IMR-90 (cell line): Measurements from ENCODE around the gene VTN. TPM values are rescaled to one million over a fixed set of nuclear protein-coding genes. Genes with fewer than 3 reads are reported as not detected.

Source experiments
- ATAC-seq: fragments of 200-7000 bp; cut with Tn5 transposase; 2 replicates; pipeline ENCODE4 v1.9.1; 2020; ENCODE audit warnings: low read depth, mild to moderate bottlenecking, moderate library complexity
- BruUV-seq: library from RNA; stranded (reverse); fragments of 400-500 nt; replicated peaks from 2 replicates; lab custom pipeline; 2021; lab: Mats Ljungman, UMichigan
- CTCF ChIA-PET: fragments of 300-600 bp; formaldehyde crosslinking; extraction: SDS; loops from one replicate; lab custom pipeline; 2021; ENCODE audit warnings: antibody characterized with exemption; lab: Yijun Ruan, JAX
- POLR2A ChIA-PET: fragments of 300-600 bp; sonication (Branson Sonifier 250); formaldehyde crosslinking; loops from one replicate; lab custom pipeline; 2022; ENCODE audit warnings: antibody characterized with exemption; ENCODE audit not compliant: unreplicated experiment; lab: Charles Lee
- DNase-seq: peaks from one replicate; pipeline ENCODE4 v3.0.0; 2013
- H2AFZ ChIP-seq: replicated peaks from 2 replicates; pipeline ENCODE3; 2013; ENCODE audit warnings: low read length, mild to moderate bottlenecking; ENCODE audit not compliant: poor library complexity
- H2AK5ac ChIP-seq: 2 replicates; pipeline ENCODE4 v1.6.1; 2013; ENCODE audit warnings: low read depth, low read length, inconsistent platforms
- H2AK9ac ChIP-seq: replicated peaks from 2 replicates; pipeline ENCODE3; 2013; ENCODE audit warnings: mild to moderate bottlenecking, low read depth, low read length, moderate library complexity; ENCODE audit not compliant: poor library complexity
- H2BK120ac ChIP-seq: 2 replicates; pipeline ENCODE4 v1.6.1; 2013; ENCODE audit warnings: low read depth, low read length, inconsistent platforms
- H2BK15ac ChIP-seq: 3 replicates; pipeline ENCODE4 v1.6.1; 2013; ENCODE audit warnings: low read depth, low read length, inconsistent platforms
- H2BK20ac ChIP-seq: 2 replicates; pipeline ENCODE4 v1.6.1; 2013; ENCODE audit warnings: low read depth, mild to moderate bottlenecking, inconsistent platforms, low read length, moderate library complexity
- H2BK5ac ChIP-seq: 2 replicates; pipeline ENCODE4 v1.6.1; 2013; ENCODE audit warnings: mild to moderate bottlenecking, low read depth, low read length, inconsistent platforms; ENCODE audit not compliant: poor library complexity, severe bottlenecking
- H3K14ac ChIP-seq: replicated peaks from 2 replicates; pipeline ENCODE4 v1.6.1; 2013; ENCODE audit warnings: low read depth, low read length, inconsistent platforms
- H3K18ac ChIP-seq: 2 replicates; pipeline ENCODE4 v1.6.1; 2013; ENCODE audit warnings: low read depth, low read length, control low read depth
- H3K23ac ChIP-seq: 2 replicates; pipeline ENCODE4 v1.6.1; 2013; ENCODE audit warnings: low read depth, low read length, inconsistent platforms
- H3K27ac ChIP-seq: 2 replicates; pipeline ENCODE4 v1.5.1; 2013; ENCODE audit warnings: mild to moderate bottlenecking, control low read depth, low read length; ENCODE audit not compliant: insufficient read depth
- H3K27me3 ChIP-seq: 2 replicates; pipeline ENCODE4 v1.6.1; 2013; ENCODE audit warnings: low read length; ENCODE audit not compliant: control insufficient read depth, insufficient read depth
- H3K36me3 ChIP-seq: 2 replicates; pipeline ENCODE4 v1.6.1; 2013; ENCODE audit warnings: low read length, mixed read lengths; ENCODE audit not compliant: control insufficient read depth, insufficient read depth
- H3K4ac ChIP-seq: 2 replicates; pipeline ENCODE4 v1.6.1; 2013; ENCODE audit warnings: low read depth, low read length, inconsistent platforms
- H3K4me1 ChIP-seq: 2 replicates; pipeline ENCODE4 v1.6.1; 2013; ENCODE audit warnings: low read length, mixed read lengths; ENCODE audit not compliant: control insufficient read depth, insufficient read depth
- H3K4me2 ChIP-seq: 2 replicates; pipeline ENCODE4 v1.6.1; 2013; ENCODE audit warnings: low read depth, mild to moderate bottlenecking, control low read depth, low read length, moderate library complexity
- H3K4me3 ChIP-seq: 2 replicates; pipeline ENCODE4 v1.5.1; 2013; ENCODE audit warnings: low read depth, mild to moderate bottlenecking, control low read depth, low read length, moderate library complexity; ENCODE audit not compliant: insufficient read depth
- H3K56ac ChIP-seq: 2 replicates; pipeline ENCODE4 v1.6.1; 2013; ENCODE audit warnings: low read length, inconsistent platforms; ENCODE audit not compliant: insufficient read depth; ENCODE audit errors: extremely low read depth
- H3K79me1 ChIP-seq, 2 experiments: 2 replicates each; pipeline ENCODE4 v1.6.1; 2013; ENCODE audit warnings: low read length in 2 of 2, inconsistent platforms in 1 of 2, low read depth in 1 of 2
- H3K9ac ChIP-seq: 2 replicates; pipeline ENCODE4 v1.6.1; 2013; ENCODE audit warnings: low read depth, low read length, control low read depth
- H3K9me1 ChIP-seq: 2 replicates; pipeline ENCODE4 v1.6.1; 2013; ENCODE audit warnings: low read length, inconsistent platforms; ENCODE audit not compliant: insufficient read depth
- H3K9me3 ChIP-seq: 2 replicates; pipeline ENCODE4 v1.6.1; 2013; ENCODE audit warnings: low read length; ENCODE audit not compliant: control insufficient read depth, insufficient read depth
- H4K20me1 ChIP-seq: 2 replicates; pipeline ENCODE4 v1.6.1; 2013; ENCODE audit warnings: low read length, inconsistent platforms; ENCODE audit not compliant: insufficient read depth
- H4K5ac ChIP-seq: 2 replicates; pipeline ENCODE4 v1.6.1; 2013; ENCODE audit warnings: mild to moderate bottlenecking, low read depth, low read length, control low read depth
- H4K8ac ChIP-seq, 2 experiments: 2 replicates each; pipeline ENCODE4 v1.6.1; 2013; ENCODE audit warnings: low read depth in 2 of 2, low read length in 2 of 2, control low read depth in 1 of 2, inconsistent platforms in 1 of 2
- H4K91ac ChIP-seq: 2 replicates; pipeline ENCODE4 v1.6.1; 2013; ENCODE audit warnings: low read depth, low read length, inconsistent platforms; ENCODE audit not compliant: insufficient read depth
- BHLHE40 ChIP-seq: fragments of 150-350 bp; IDR thresholded peaks from 2 replicates; pipeline ENCODE4 v1.6.1; 2016; ENCODE audit warnings: mild to moderate bottlenecking, low read depth, low read length
- CEBPB ChIP-seq: IDR thresholded peaks from 2 replicates; pipeline ENCODE4 v1.6.1; 2012; ENCODE audit warnings: low read depth, low read length, improper control_type of control experiment
- CHD1 ChIP-seq: IDR thresholded peaks from 2 replicates; pipeline ENCODE4 v1.6.1; 2012; ENCODE audit warnings: low read depth, low read length, improper control_type of control experiment
- FOS ChIP-seq: fragments of 150-350 bp; IDR thresholded peaks from 2 replicates; pipeline ENCODE4 v1.6.1; 2016; ENCODE audit warnings: low read depth, low read length
- MAFK ChIP-seq: IDR thresholded peaks from 2 replicates; pipeline ENCODE4 v1.6.1; 2012; ENCODE audit warnings: low read depth, low read length, improper control_type of control experiment
- MAZ ChIP-seq: IDR thresholded peaks from 2 replicates; pipeline ENCODE4 v1.6.1; 2012; ENCODE audit warnings: low read depth, mild to moderate bottlenecking, low read length, improper control_type of control experiment, moderate library complexity, borderline replicate concordance
- MXI1 ChIP-seq: IDR thresholded peaks from 2 replicates; pipeline ENCODE4 v1.6.1; 2012; ENCODE audit warnings: low read depth, mild to moderate bottlenecking, low read length, moderate library complexity, borderline replicate concordance
- NFE2L2 ChIP-seq: fragments of 150-350 bp; IDR thresholded peaks from 2 replicates; pipeline ENCODE4 v1.6.1; 2016; ENCODE audit warnings: low read depth, mild to moderate bottlenecking, low read length
- POLR2A ChIP-seq: IDR thresholded peaks from 2 replicates; pipeline ENCODE4 v1.6.1; 2012; ENCODE audit warnings: mild to moderate bottlenecking, low read depth, low read length
- RFX5 ChIP-seq: IDR thresholded peaks from 2 replicates; pipeline ENCODE4 v1.8.0; 2012; ENCODE audit warnings: low read depth, mild to moderate bottlenecking, low read length, moderate library complexity
- SMC3 ChIP-seq: fragments of 150-350 bp; IDR thresholded peaks from 2 replicates; pipeline ENCODE4 v1.6.1; 2016; ENCODE audit warnings: low read depth, mild to moderate bottlenecking, antibody characterized with exemption, low read length, moderate library complexity
- WGBS, 2 experiments: methylation state at CpG; one replicate each; pipeline versions ENCODE4 v1.1.5 to v1.1.7; 2013; ENCODE audit warnings: missing lambda C conversion rate in 2 of 2; ENCODE audit not compliant: insufficient read length in 1 of 2; ENCODE audit errors: extremely low coverage in 2 of 2; 5-methylcytosine and 5-hydroxymethylcytosine counted together
- dilution Hi-C: fragments of 300-500 bp; cut with HindIII; formaldehyde crosslinking; loops from one replicate; pipeline ENCODE4 v1.14.3; 2018; ENCODE audit warnings: low sequenced_read_pairs; ENCODE audit not compliant: unreplicated experiment
- in situ Hi-C: fragments of 300-500 bp; cut with MboI; formaldehyde crosslinking; loops from 3 replicates; pipeline ENCODE4 v1.14.3; 2019; ENCODE audit warnings: low sequenced_read_pairs, inconsistent platforms, mixed read lengths
- intact Hi-C: fragments of 100-400 bp; cut with micrococcal nuclease; formaldehyde crosslinking; loops from 2 replicates; pipeline ENCODE4 v1.10.0; 2022
- polyA plus RNA-seq, 3 experiments: library from polyadenylated mRNA; depleted of rRNA; stranded (reverse); fragments of >200 nt; gene quantifications; 2 replicates each; pipeline ENCODE4 v1.2.3, GENCODE V29; 2012; ENCODE audit warnings: low replicate concordance in 1 of 3
- total RNA-seq: library from RNA; depleted of rRNA; stranded (reverse); fragments of >200 nt; gene quantifications from 2 replicates; pipeline ENCODE4 v1.2.3, GENCODE V29; 2012
- TF ChIP-seq, protein P1 (sequence below): fragments of 150-350 bp; IDR thresholded peaks from 2 replicates; pipeline ENCODE4 v1.6.1; 2017; ENCODE audit warnings: mild to moderate bottlenecking, antibody characterized with exemption, low read length, low read depth
- TF ChIP-seq, protein P2 (sequence below): conservative IDR thresholded peaks from 2 replicates; pipeline ENCODE4 v1.5.1; 2012; ENCODE audit warnings: mild to moderate bottlenecking, low read depth, low read length, improper control_type of control experiment
- TF ChIP-seq, protein P3 (sequence below): fragments of 150-350 bp; IDR thresholded peaks from 2 replicates; pipeline ENCODE4 v1.6.1; 2016; ENCODE audit warnings: low read depth, mild to moderate bottlenecking, low read length, moderate library complexity, borderline replicate concordance

Gene VTN
- total and polyA plus RNA-seq, 2 of the 4 experiments (the other 2 are of a cell fraction), result 0.18 to 1.0 TPM

DNA sequence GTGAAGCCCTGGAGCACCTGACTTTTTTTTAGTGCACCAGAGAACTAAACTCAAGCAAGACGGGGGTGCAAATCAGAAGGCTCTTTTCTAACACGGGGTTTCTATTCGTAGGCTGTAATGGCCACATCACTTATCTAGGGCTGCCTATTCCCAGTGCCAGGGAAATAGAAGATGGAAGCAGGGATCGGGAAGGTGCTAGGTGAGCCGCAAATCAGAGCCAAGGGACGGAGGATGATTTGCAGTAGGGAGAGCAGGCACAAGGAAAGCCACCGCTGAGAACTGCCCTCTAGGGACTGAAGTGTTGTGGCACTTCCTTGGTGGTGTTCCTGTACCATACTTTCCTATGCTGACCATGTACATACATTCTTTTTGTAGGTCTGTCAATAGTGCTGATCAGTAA is 43.7 kb upstream of the VTN start:
- no peak overlapping the region for H3K9ac ChIP-seq
- no peak overlapping the region for H2BK15ac ChIP-seq
- no TSS peak for BruUV-seq
- no peak overlapping the region for H2AK5ac ChIP-seq
- H3K4me2 ChIP-seq, result no peak overlapping the region
- H2BK5ac ChIP-seq, result no peak overlapping the region
- no peaks in the 10 kb centered on the region for H3K9me1 ChIP-seq
- no peaks in the 10 kb centered on the region for H4K20me1 ChIP-seq
- H3K14ac ChIP-seq, result no peak overlapping the region
- 56% methylated on average over 6 of the region's 7 CpGs; no CpG with 5 or more reads in 1 of the 2 experiments for WGBS, 2 experiments
- CTCF ChIA-PET, result no interaction called here
- H2BK120ac ChIP-seq, result no peak overlapping the region
- no peak for TF ChIP-seq MXI1
- TF ChIP-seq RFX5, result no peak
- TF ChIP-seq, protein P1, sequence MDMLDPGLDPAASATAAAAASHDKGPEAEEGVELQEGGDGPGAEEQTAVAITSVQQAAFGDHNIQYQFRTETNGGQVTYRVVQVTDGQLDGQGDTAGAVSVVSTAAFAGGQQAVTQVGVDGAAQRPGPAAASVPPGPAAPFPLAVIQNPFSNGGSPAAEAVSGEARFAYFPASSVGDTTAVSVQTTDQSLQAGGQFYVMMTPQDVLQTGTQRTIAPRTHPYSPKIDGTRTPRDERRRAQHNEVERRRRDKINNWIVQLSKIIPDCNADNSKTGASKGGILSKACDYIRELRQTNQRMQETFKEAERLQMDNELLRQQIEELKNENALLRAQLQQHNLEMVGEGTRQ, result no peak
- no peak for TF ChIP-seq POLR2A
- no peak for TF ChIP-seq BHLHE40
- TF ChIP-seq FOS, result no peak
- TF ChIP-seq CEBPB, result no peak
- TF ChIP-seq NFE2L2, result no peak
- TF ChIP-seq, protein P2, sequence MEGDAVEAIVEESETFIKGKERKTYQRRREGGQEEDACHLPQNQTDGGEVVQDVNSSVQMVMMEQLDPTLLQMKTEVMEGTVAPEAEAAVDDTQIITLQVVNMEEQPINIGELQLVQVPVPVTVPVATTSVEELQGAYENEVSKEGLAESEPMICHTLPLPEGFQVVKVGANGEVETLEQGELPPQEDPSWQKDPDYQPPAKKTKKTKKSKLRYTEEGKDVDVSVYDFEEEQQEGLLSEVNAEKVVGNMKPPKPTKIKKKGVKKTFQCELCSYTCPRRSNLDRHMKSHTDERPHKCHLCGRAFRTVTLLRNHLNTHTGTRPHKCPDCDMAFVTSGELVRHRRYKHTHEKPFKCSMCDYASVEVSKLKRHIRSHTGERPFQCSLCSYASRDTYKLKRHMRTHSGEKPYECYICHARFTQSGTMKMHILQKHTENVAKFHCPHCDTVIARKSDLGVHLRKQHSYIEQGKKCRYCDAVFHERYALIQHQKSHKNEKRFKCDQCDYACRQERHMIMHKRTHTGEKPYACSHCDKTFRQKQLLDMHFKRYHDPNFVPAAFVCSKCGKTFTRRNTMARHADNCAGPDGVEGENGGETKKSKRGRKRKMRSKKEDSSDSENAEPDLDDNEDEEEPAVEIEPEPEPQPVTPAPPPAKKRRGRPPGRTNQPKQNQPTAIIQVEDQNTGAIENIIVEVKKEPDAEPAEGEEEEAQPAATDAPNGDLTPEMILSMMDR, result no peak
- no peak for TF ChIP-seq MAZ
- TF ChIP-seq SMC3, result no peak
- TF ChIP-seq, protein P3, sequence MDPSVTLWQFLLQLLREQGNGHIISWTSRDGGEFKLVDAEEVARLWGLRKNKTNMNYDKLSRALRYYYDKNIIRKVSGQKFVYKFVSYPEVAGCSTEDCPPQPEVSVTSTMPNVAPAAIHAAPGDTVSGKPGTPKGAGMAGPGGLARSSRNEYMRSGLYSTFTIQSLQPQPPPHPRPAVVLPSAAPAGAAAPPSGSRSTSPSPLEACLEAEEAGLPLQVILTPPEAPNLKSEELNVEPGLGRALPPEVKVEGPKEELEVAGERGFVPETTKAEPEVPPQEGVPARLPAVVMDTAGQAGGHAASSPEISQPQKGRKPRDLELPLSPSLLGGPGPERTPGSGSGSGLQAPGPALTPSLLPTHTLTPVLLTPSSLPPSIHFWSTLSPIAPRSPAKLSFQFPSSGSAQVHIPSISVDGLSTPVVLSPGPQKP, result no peak
- no peak for TF ChIP-seq CHD1
- no peak for TF ChIP-seq MAFK
- no peak overlapping the region for H3K4ac ChIP-seq
- H4K8ac ChIP-seq, result no peak overlapping the region
- no peaks in the 10 kb centered on the region for H3K79me1 ChIP-seq
- no peak for DNase-seq
- POLR2A ChIA-PET, result no interaction called here
- H2AFZ ChIP-seq, result no peak overlapping the region
- H3K27me3 ChIP-seq, result peaks cover 32% of the 10 kb centered on the region
- no peaks in the 10 kb centered on the region for H3K9me3 ChIP-seq
- intact Hi-C loops, result no loop called here
- H3K36me3 ChIP-seq, result no peaks in the 10 kb centered on the region
- dilution Hi-C loops, result no loop called here
- H3K27ac ChIP-seq, result no peak overlapping the region
- no peak overlapping the region for H4K91ac ChIP-seq
- ATAC-seq, result no peak
- in situ Hi-C loops, result no loop called here
- H3K4me1 ChIP-seq, result no peaks in the 10 kb centered on the region
- H3K18ac ChIP-seq, result no peak overlapping the region
- H3K4me3 ChIP-seq, result no peak overlapping the region
- H4K5ac ChIP-seq, result no peak overlapping the region
- H3K23ac ChIP-seq, result no peak overlapping the region
- H2BK20ac ChIP-seq, result no peak overlapping the region
- H3K56ac ChIP-seq, result no peak overlapping the region
- no peak overlapping the region for H2AK9ac ChIP-seq
